ENCODE measurements around the gene ZBTB21.

DNA sequence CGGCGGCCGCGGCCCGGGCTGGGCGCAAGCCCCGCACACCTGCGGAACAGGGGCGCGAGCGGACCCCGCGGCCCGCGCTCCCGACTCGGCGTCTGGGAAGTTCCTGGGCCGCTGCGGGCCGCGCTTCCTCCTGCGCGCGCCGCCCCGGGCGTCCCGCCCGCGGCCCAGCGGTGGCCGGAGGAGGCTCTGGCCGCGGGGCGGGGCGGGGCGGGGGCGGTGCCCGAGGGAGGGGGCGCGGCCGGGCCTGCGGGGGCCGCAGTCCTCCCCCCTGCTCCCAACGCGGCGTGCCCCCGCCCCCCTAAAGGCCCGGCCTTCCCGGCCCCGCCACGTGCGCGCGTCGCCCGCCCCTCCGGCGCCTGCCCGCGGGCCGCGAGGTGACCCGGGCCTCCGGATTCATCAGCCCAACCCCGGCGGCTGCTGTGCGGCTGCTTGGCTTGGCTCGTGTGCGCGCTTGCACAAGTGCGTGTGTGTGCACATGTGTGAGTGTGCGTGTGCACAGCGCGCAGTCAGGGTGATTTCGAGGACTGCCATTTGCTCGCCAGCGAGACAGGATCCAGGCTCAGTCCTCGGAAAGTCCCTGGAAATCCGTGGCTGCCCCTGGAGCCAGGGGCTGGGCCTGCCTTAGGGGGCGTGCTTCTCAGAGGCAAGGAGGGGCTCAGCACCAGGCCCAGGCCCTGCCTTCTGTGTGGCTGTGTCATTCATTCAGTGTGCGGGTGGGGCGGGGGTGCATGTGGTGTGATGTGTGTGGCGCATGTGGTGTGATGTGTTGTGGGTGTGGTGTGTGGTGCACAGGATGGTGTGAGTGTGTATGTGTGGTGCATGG, 56.1 kb downstream of the ZBTB21 start, which contains the start of gene C2CD2:
- TF ChIP-seq, protein P1, sequence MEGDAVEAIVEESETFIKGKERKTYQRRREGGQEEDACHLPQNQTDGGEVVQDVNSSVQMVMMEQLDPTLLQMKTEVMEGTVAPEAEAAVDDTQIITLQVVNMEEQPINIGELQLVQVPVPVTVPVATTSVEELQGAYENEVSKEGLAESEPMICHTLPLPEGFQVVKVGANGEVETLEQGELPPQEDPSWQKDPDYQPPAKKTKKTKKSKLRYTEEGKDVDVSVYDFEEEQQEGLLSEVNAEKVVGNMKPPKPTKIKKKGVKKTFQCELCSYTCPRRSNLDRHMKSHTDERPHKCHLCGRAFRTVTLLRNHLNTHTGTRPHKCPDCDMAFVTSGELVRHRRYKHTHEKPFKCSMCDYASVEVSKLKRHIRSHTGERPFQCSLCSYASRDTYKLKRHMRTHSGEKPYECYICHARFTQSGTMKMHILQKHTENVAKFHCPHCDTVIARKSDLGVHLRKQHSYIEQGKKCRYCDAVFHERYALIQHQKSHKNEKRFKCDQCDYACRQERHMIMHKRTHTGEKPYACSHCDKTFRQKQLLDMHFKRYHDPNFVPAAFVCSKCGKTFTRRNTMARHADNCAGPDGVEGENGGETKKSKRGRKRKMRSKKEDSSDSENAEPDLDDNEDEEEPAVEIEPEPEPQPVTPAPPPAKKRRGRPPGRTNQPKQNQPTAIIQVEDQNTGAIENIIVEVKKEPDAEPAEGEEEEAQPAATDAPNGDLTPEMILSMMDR (IDR thresholded peaks at IDR 0.05): no peak
- TF ChIP-seq POLR2AphosphoS5 (IDR thresholded peaks at IDR 0.05; ENCODE audit: low read depth, low read length): no peak
